CD14-positive monocyte (primary cell): ENCODE data around the gene CACNA1C. TPM values are rescaled to one million over a fixed set of nuclear protein-coding genes. Genes with fewer than 3 reads are reported as not detected.

Source experiments
- DNase-seq, 3 donors: peaks; one replicate each; pipeline ENCODE4 v3.0.0-alpha.2; 2011 to 2022
- H2AFZ ChIP-seq: 2 replicates; pipeline ENCODE4 v1.6.0; 2012; ENCODE audit warnings: mild to moderate bottlenecking, low read depth, low read length, inconsistent platforms; ENCODE audit not compliant: insufficient read depth, poor library complexity, severe bottlenecking
- H3K27ac ChIP-seq, 2 donors: 1 replicate in 1 of 2; 2 replicates in 1 of 2; pipeline ENCODE4 v1.5.1; 2012 to 2013; ENCODE audit warnings: low read length in 2 of 2, control low read depth in 1 of 2, inconsistent platforms in 1 of 2, low read depth in 1 of 2, mild to moderate bottlenecking in 1 of 2
- H3K27me3 ChIP-seq, 2 donors: one replicate each; pipeline versions ENCODE4 v1.6.0 to v1.6.1; 2011 to 2013; ENCODE audit warnings: low read length in 2 of 2; ENCODE audit not compliant: control insufficient read depth in 2 of 2, insufficient read depth in 2 of 2
- H3K36me3 ChIP-seq, 2 donors: replicated peaks in 1 of 2; 1 replicate in 1 of 2; 2 replicates in 1 of 2; pipeline versions ENCODE4 v1.5.1 to v1.6.1; 2012 to 2013; ENCODE audit warnings: low read length in 2 of 2, control low read depth in 1 of 2, inconsistent platforms in 1 of 2, mild to moderate bottlenecking in 1 of 2; ENCODE audit not compliant: insufficient read depth in 2 of 2, control insufficient read depth in 1 of 2
- H3K4me1 ChIP-seq, 2 donors: 1 replicate in 1 of 2; 2 replicates in 1 of 2; pipeline versions ENCODE4 v1.5.1 to v1.6.1; 2012 to 2013; ENCODE audit warnings: low read length in 2 of 2, control low read depth in 1 of 2, inconsistent platforms in 1 of 2, mild to moderate bottlenecking in 1 of 2, moderate library complexity in 1 of 2; ENCODE audit not compliant: insufficient read depth in 2 of 2, control insufficient read depth in 1 of 2
- H3K4me2 ChIP-seq: replicated peaks from 2 replicates; pipeline ENCODE3; 2012; ENCODE audit warnings: low read length, moderate library complexity, mild to moderate bottlenecking; ENCODE audit not compliant: poor library complexity, severe bottlenecking; ENCODE audit errors: extremely low read depth
- H3K4me3 ChIP-seq, 3 experiments: fragments of 200-600 bp in 1 of 3; sonication (generic) in 1 of 3; replicated peaks in 1 of 3; 1 replicate in 2 of 3; 2 replicates in 1 of 3; pipeline ENCODE4 v1.5.1; 2011 to 2013; ENCODE audit warnings: low read length in 3 of 3, mild to moderate bottlenecking in 3 of 3, control low read depth in 2 of 3, low read depth in 2 of 3, inconsistent platforms in 1 of 3, moderate library complexity in 1 of 3
- H3K79me2 ChIP-seq: 2 replicates; pipeline ENCODE4 v1.6.0; 2012; ENCODE audit warnings: mild to moderate bottlenecking, control low read depth, inconsistent platforms, low read length, moderate library complexity; ENCODE audit not compliant: insufficient read depth
- H3K9ac ChIP-seq: 2 replicates; pipeline ENCODE4 v1.6.0; 2017; ENCODE audit warnings: low read length, mild to moderate bottlenecking; ENCODE audit not compliant: insufficient read depth, poor library complexity, severe bottlenecking
- H3K9me3 ChIP-seq, 2 donors: replicated peaks in 1 of 2; 1 replicate in 1 of 2; 2 replicates in 1 of 2; pipeline versions ENCODE4 v1.5.1 to v1.6.1; 2012 to 2013; ENCODE audit warnings: low read length in 2 of 2, control low read depth in 1 of 2; ENCODE audit not compliant: control insufficient read depth in 1 of 2, insufficient read depth in 1 of 2
- H4K20me1 ChIP-seq: 2 replicates; pipeline ENCODE4 v1.6.0; 2012; ENCODE audit warnings: mild to moderate bottlenecking, low read length, control low read depth, moderate library complexity; ENCODE audit not compliant: insufficient read depth
- H3K27ac Mint-ChIP-seq, 7 donors: one replicate each; pipeline ENCODE4 v1.8.0; 2020; ENCODE audit warnings: mild to moderate bottlenecking in 7 of 7, mixed read lengths in 7 of 7, moderate library complexity in 6 of 7, inconsistent platforms in 2 of 7
- H3K27me3 Mint-ChIP-seq, 3 donors: one replicate each; pipeline ENCODE4 v1.8.0; 2021 to 2022; ENCODE audit warnings: low read depth in 3 of 3, mild to moderate bottlenecking in 3 of 3, mixed read lengths in 3 of 3, moderate library complexity in 3 of 3, inconsistent platforms in 1 of 3
- H3K36me3 Mint-ChIP-seq, 2 donors: one replicate each; pipeline ENCODE4 v1.8.0; 2020; ENCODE audit warnings: mixed read lengths in 2 of 2, inconsistent platforms in 1 of 2, mild to moderate bottlenecking in 1 of 2
- H3K4me1 Mint-ChIP-seq: one replicate; pipeline ENCODE4 v1.8.0; 2020; ENCODE audit warnings: mild to moderate bottlenecking, mixed read lengths
- H3K4me3 Mint-ChIP-seq, 2 donors: one replicate each; pipeline ENCODE4 v1.8.0; 2020; ENCODE audit warnings: mild to moderate bottlenecking in 2 of 2, mixed read lengths in 2 of 2, moderate library complexity in 1 of 2
- H3K9me3 Mint-ChIP-seq, 7 donors: one replicate each; pipeline ENCODE4 v1.8.0; 2020 to 2022; ENCODE audit warnings: mixed read lengths in 7 of 7, mild to moderate bottlenecking in 6 of 7, moderate library complexity in 6 of 7, inconsistent platforms in 2 of 7
- WGBS: methylation state at CpG from one replicate; pipeline ENCODE4 v1.1.5; 2013; ENCODE audit warnings: missing lambda C conversion rate; ENCODE audit not compliant: insufficient coverage; 5-methylcytosine and 5-hydroxymethylcytosine counted together
- intact Hi-C, 2 donors: fragments of 100-400 bp; cut with micrococcal nuclease; formaldehyde crosslinking; loops; one replicate each; pipeline versions ENCODE4 v1.15.0 to v1.15.1; 2023
- polyA plus RNA-seq, 3 donors: library from polyadenylated mRNA; depleted of rRNA in 1 of 3; unstranded in 2 of 3; stranded (reverse) in 1 of 3; fragments of 300-500 nt in 2 of 3; fragments of >200 nt in 1 of 3; fragmentation: Illumina TruSeq in 2 of 3; gene quantifications; 1 replicate in 2 of 3; 2 replicates in 1 of 3; pipeline ENCODE4 v1.2.3, GENCODE V29; 2012 to 2021
- TF ChIP-seq, protein P1 (sequence below): fragments of 200-600 bp; IDR thresholded peaks from one replicate; pipeline ENCODE4 v1.8.0; 2022; ENCODE audit warnings: antibody characterized with exemption, mild to moderate bottlenecking

The CACNA1C gene
- polyA plus RNA-seq, 3 donors = not detected

DNA sequence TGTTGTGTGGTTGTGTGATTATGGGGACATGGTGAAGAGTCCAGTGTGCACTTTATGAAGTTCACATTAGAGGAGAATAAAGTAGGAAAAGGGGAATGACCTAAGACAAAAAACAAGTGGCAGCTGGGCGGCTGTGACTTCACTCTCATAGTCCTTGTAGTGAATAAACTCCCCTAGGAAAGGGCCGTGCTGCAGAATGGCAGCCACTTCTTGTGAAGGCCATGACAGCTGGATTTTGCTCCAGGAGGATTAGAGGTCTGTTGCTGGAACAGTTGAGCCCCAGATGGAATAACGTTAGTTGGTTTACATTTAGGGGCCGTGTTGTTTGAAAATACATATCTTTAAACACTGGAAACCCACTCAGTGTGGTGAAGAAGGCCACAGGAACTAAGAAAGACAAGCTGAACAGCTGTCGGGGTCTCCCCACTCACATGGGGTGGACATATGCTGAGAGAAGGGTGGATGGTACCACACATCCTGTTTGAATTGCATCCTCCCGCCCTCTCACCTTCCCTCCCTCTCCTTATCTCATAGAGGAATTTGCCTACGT is 276.9 kb downstream of the CACNA1C start:
- Mint-ChIP-seq H3K36me3 (no peaks in the 10 kb centered on the region), H3K27ac (no peak overlapping the region), H3K27me3 (peaks cover 1 to 5% (median 1%) of the 10 kb centered on the region in 3 donors), H3K9me3 (peaks cover 0 to 4% (median 0%) of the 10 kb centered on the region in 7 donors), H3K4me3 (no peak overlapping the region), H3K4me1 (peaks cover 19% of the 10 kb centered on the region)
- TF ChIP-seq, protein P1, sequence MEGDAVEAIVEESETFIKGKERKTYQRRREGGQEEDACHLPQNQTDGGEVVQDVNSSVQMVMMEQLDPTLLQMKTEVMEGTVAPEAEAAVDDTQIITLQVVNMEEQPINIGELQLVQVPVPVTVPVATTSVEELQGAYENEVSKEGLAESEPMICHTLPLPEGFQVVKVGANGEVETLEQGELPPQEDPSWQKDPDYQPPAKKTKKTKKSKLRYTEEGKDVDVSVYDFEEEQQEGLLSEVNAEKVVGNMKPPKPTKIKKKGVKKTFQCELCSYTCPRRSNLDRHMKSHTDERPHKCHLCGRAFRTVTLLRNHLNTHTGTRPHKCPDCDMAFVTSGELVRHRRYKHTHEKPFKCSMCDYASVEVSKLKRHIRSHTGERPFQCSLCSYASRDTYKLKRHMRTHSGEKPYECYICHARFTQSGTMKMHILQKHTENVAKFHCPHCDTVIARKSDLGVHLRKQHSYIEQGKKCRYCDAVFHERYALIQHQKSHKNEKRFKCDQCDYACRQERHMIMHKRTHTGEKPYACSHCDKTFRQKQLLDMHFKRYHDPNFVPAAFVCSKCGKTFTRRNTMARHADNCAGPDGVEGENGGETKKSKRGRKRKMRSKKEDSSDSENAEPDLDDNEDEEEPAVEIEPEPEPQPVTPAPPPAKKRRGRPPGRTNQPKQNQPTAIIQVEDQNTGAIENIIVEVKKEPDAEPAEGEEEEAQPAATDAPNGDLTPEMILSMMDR = no peak
- no peaks in the 10 kb centered on the region for H3K27me3 ChIP-seq
- H3K36me3 ChIP-seq = no peaks in the 10 kb centered on the region
- intact Hi-C loops = loop anchor here in 1 of 2 donors (5.0 kb wide), 2 partner anchors 32 to 43 kb away; no protein-coding TSS in a partner anchor
- H4K20me1 ChIP-seq = no peaks in the 10 kb centered on the region
- no peak overlapping the region for H3K4me2 ChIP-seq
- DNase-seq = no peak
- H3K4me3 ChIP-seq = no peak overlapping the region
- H2AFZ ChIP-seq = no peak overlapping the region
- no peaks in the 10 kb centered on the region for H3K9me3 ChIP-seq
- H3K27ac ChIP-seq = no peak overlapping the region
- WGBS = no CpG with 5 or more reads among the region's 7 CpGs
- no peak overlapping the region for H3K9ac ChIP-seq
- H3K79me2 ChIP-seq = no peaks in the 10 kb centered on the region
- H3K4me1 ChIP-seq = peaks cover 15 to 16% of the 10 kb centered on the region in 2 donors

DNA sequence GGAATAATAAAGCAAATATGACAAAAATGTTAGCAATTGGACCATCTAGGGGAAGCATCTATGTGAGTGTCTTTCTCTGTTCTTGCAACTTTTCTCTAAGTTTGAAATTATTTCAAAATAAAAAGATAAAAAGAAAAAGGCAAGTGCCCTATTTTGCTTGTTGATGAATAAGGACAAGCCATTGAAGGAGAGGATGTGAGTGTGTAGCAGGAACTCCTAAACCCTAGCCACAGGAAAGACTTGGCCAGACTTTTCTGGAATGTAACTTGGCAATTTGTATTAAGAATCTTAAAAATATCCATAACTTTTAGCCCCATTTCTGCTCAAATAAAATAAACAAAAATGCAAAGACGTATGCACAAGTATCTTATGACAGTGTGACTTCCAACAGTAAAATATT is 279.4 kb downstream of the CACNA1C start:
- Histone ChIP-seq H3K9me3 (no peaks in the 10 kb centered on the region), H3K4me2 (no peak overlapping the region), H3K36me3 (no peaks in the 10 kb centered on the region), H3K27me3 (no peaks in the 10 kb centered on the region), H2AFZ (no peak overlapping the region), H3K79me2 (no peaks in the 10 kb centered on the region), H4K20me1 (no peaks in the 10 kb centered on the region), H3K4me1 (peaks cover 40 to 41% of the 10 kb centered on the region in 2 donors), H3K9ac (no peak overlapping the region), H3K27ac (no peak overlapping the region), H3K4me3 (no peak overlapping the region)
- TF ChIP-seq, protein P1 = no peak
- intact Hi-C loops = loop anchor here in 1 of 2 donors (5.0 kb wide), 1 partner anchor 35 kb away; no protein-coding TSS in a partner anchor
- H3K36me3 Mint-ChIP-seq = no peaks in the 10 kb centered on the region
- H3K9me3 Mint-ChIP-seq = peaks cover 0 to 4% (median 0%) of the 10 kb centered on the region in 7 donors
- whole genome bisulfite sequencing = no CpG with 5 or more reads among the region's 1 CpG
- H3K27ac Mint-ChIP-seq = no peak overlapping the region
- H3K4me3 Mint-ChIP-seq = no peak overlapping the region
- H3K4me1 Mint-ChIP-seq = peaks cover 39% of the 10 kb centered on the region
- peaks cover 0 to 1% (median 0%) of the 10 kb centered on the region in 3 donors for H3K27me3 Mint-ChIP-seq
- no peak for DNase-seq
